Ovary (tissue), 9 donors: ENCODE data around the gene CBR3. TPM values are rescaled to one million over a fixed set of nuclear protein-coding genes. Genes with fewer than 3 reads are reported as not detected.

Experiments used
- DNase-seq, 5 donors: peaks; one replicate each; pipeline ENCODE4 v3.0.0-alpha.2; 2019 to 2020
- H3K27ac ChIP-seq, 2 donors: fragments of 200-600 bp; one replicate each; pipeline versions ENCODE4 v1.5.1 to v1.8.0; 2019 to 2022
- H3K27me3 ChIP-seq: fragments of 200-600 bp; one replicate; pipeline ENCODE4 v1.8.0; 2022
- H3K36me3 ChIP-seq: fragments of 200-600 bp; sonication (generic); one replicate; pipeline ENCODE4 v1.5.1; 2019
- H3K4me1 ChIP-seq: one replicate; pipeline ENCODE4 v1.8.1; 2013; ENCODE audit warnings: mild to moderate bottlenecking, moderate library complexity; ENCODE audit not compliant: insufficient read depth
- H3K4me3 ChIP-seq: fragments of 200-600 bp; sonication (generic); one replicate; pipeline ENCODE4 v1.5.1; 2017
- H3K9me3 ChIP-seq, 2 donors: fragments of 200-600 bp in 1 of 2; sonication (generic) in 1 of 2; one replicate each; pipeline versions ENCODE4 v1.5.1 to v1.8.1; 2013 to 2019; ENCODE audit warnings: mild to moderate bottlenecking in 1 of 2, moderate library complexity in 1 of 2
- CTCF ChIP-seq, 3 donors: fragments of 450-650 bp in 2 of 3; fragments of 200-600 bp in 1 of 3; IDR thresholded peaks; one replicate each; pipeline versions ENCODE4 v1.5.1 to v1.8.0; 2016 to 2022; ENCODE audit warnings: antibody characterized with exemption in 3 of 3, mild to moderate bottlenecking in 1 of 3
- EP300 ChIP-seq: sonication (generic); formaldehyde crosslinking; IDR thresholded peaks from one replicate; pipeline ENCODE4 v1.6.1; 2017; ENCODE audit warnings: antibody characterized with exemption
- POLR2A ChIP-seq: fragments of 450-650 bp; IDR thresholded peaks from one replicate; pipeline ENCODE4 v1.6.1; 2017; ENCODE audit warnings: antibody characterized with exemption, mild to moderate bottlenecking, moderate library complexity
- WGBS, 3 donors: extraction: QIAGEN DNeasy Blood & Tissue Kit in 1 of 3; methylation state at CpG; one replicate each; pipeline versions ENCODE4 v1.1.5 to v1.1.7; 2013 to 2017; 5-methylcytosine and 5-hydroxymethylcytosine counted together
- intact Hi-C, 4 donors: fragments of 100-400 bp; cut with DNase I; formaldehyde crosslinking; loops; one replicate each; pipeline versions ENCODE4 v1.11.0 to v1.15.1; 2022 to 2023
- polyA plus RNA-seq, 2 donors: library from polyadenylated mRNA; stranded (reverse); fragments of 200-250 nt in 1 of 2; fragments of 350-450 nt in 1 of 2; fragmentation: Illumina TruSeq in 1 of 2; extraction: RNeasy Lipid Tissue Mini Kit (QIAGEN cat#74804) in 1 of 2; gene quantifications; one replicate each; pipeline ENCODE4 v1.2.3, GENCODE V29; 2013 to 2014
- total RNA-seq, 7 donors: library from RNA; depleted of rRNA in 2 of 7; stranded (reverse); fragments of >200 nt in 2 of 7; fragmentation: NEBNext Ultra II Directional in 3 of 7; extraction: Animal tissue kit (Norgen Biotek cat#: 25700) in 3 of 7; gene quantifications; one replicate each; pipeline versions ENCODE4 v1.1.0 to v1.2.4, GENCODE V29; 2016 to 2023
- donor health status: DM: no; HTN: no; CAD: no; lungs with moderate emphysema.
- donor health status: DM: no; HTN: no; CAD: no.
- donor health status: Bipolar disorder and iron deficiency.
- donor health status: DM: yes; HTN: yes; CAD: no.
- donor health status: DM: no; HTN: no; CAD: no.
- donor health status: DM: yes; HTN: yes; CAD: no.

CBR3 gene
- total and polyA plus RNA-seq, 9 donors, result 3.5 to 22.6 (median 11.7) TPM

GRCh38 chr21:36188937-36189336 lies 54.1 kb downstream of the CBR3 start:
- no peaks in the 10 kb centered on the region for H3K4me1 ChIP-seq
- WGBS, 3 donors, result 50 to 54% (median 50%) methylated on average over 2 of the region's 2 CpGs
- H3K9me3 ChIP-seq, result no peaks in the 10 kb centered on the region
- no peak overlapping the region for H3K27ac ChIP-seq
- no peaks in the 10 kb centered on the region for H3K36me3 ChIP-seq
- intact Hi-C loops, result no loop called here
- no peak for DNase-seq
- H3K4me3 ChIP-seq, result no peak overlapping the region
- no peak for TF ChIP-seq POLR2A
- no peaks in the 10 kb centered on the region for H3K27me3 ChIP-seq

GRCh38 chr21:36190736-36191135 lies 55.9 kb downstream of the CBR3 start:
- intact Hi-C loops, result no loop called here
- H3K27me3 ChIP-seq, result no peaks in the 10 kb centered on the region
- H3K27ac ChIP-seq, result no peak overlapping the region
- H3K4me1 ChIP-seq, result no peaks in the 10 kb centered on the region
- no peaks in the 10 kb centered on the region for H3K9me3 ChIP-seq
- DNase-seq, result no peak
- no peak overlapping the region for H3K4me3 ChIP-seq
- 84 to 88% (median 87%) methylated on average over 4 of the region's 4 CpGs for WGBS, 3 donors
- no peaks in the 10 kb centered on the region for H3K36me3 ChIP-seq
- TF ChIP-seq CTCF (IDR thresholded peaks at IDR 0.05), result no peak
- TF ChIP-seq POLR2A, result no peak
- TF ChIP-seq EP300, result no peak

DNA sequence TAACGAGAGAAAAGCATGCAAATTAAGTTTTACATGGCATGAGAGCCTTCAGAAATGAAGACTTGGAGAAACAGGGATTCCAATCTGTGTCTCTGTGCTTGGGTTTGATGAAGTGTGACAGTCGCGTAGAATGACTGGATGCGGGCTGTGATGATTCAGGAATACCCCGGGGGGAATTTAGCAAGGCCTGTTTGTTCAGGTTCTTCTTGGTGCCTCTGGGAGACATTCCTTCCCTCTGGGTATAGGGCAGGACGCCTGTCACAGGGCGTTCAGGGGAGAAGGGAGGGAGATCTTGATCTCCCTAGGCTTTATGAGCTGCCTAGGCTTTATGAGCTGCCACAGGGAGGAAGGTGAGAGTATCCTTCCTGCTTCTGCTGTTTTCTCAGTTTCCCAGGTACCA lies 58.3 kb downstream of the CBR3 start:
- no peaks in the 10 kb centered on the region for H3K27me3 ChIP-seq
- intact Hi-C loops, result no loop called here
- no peaks in the 10 kb centered on the region for H3K9me3 ChIP-seq
- WGBS, 3 donors, result 86 to 90% (median 87%) methylated on average over 7 of the region's 7 CpGs
- H3K27ac ChIP-seq, result no peak overlapping the region
- H3K36me3 ChIP-seq, result no peaks in the 10 kb centered on the region
- H3K4me3 ChIP-seq, result no peak overlapping the region
- TF ChIP-seq CTCF (IDR thresholded peaks at IDR 0.05), result no peak
- TF ChIP-seq POLR2A, result no peak
- no peak for TF ChIP-seq EP300
- DNase-seq, result no peak
- H3K4me1 ChIP-seq, result no peaks in the 10 kb centered on the region

DNA sequence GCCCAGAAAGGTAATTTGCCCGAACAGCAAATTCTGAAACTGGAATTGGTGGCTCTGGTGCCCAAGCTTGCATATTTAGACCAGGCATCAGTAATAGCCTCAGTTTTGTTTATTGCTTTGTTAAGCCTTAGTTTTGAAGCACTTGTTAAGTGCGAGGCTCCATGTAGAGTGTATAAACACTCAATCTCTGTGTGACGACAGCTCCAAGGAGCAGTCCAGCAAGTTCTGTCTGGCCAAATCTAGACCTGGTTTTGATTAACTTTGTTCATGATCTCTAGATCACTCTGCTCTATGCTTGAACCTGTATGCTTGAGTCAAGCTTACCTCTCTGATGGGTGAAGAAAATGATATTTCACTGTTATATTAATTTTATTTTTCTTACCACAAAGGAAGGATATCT lies 59.1 kb downstream of the CBR3 start:
- Histone ChIP-seq H3K27ac (no peak overlapping the region), H3K4me1 (no peaks in the 10 kb centered on the region), H3K36me3 (no peaks in the 10 kb centered on the region), H3K4me3 (no peak overlapping the region), H3K27me3 (no peaks in the 10 kb centered on the region), H3K9me3 (no peaks in the 10 kb centered on the region)
- no peak for DNase-seq
- intact Hi-C loops, result no loop called here
- TF ChIP-seq POLR2A, result no peak
- TF ChIP-seq CTCF (IDR thresholded peaks at IDR 0.05), result no peak
- TF ChIP-seq EP300, result no peak
- WGBS, 3 donors, result 83 to 90% (median 85%) methylated on average over 3 of the region's 3 CpGs

- intact Hi-C loops, result no loop called here
- Histone ChIP-seq H3K27me3 (no peaks in the 10 kb centered on the region), H3K27ac (no peak overlapping the region), H3K9me3 (no peaks in the 10 kb centered on the region), H3K4me3 (no peak overlapping the region), H3K4me1 (no peaks in the 10 kb centered on the region), H3K36me3 (no peaks in the 10 kb centered on the region)
- no peak for DNase-seq
- no peak for TF ChIP-seq POLR2A
- WGBS, 3 donors, result 92 to 96% (median 95%) methylated on average over 1 of the region's 1 CpG
These were observed 60.7 kb downstream of the CBR3 start for GRCh38 chr21:36195613-36196012.

Other genes with a start within 250 kb of the CBR3 start
- gene SETD4, start 74.6 kb upstream of the CBR3 start, total RNA-seq, result 10 to 100 TPM; 12.2 to 22.9 (median 15.6) TPM
- 10 to 100 TPM; 11.6 to 18.6 TPM for gene SETD4, start 74.6 kb upstream of the CBR3 start, polyA plus RNA-seq
- 10 to 100 TPM; 29.7 to 80.6 (median 42.0) TPM for gene CBR1, start 65.1 kb upstream of the CBR3 start, total RNA-seq
- 10 to 100 TPM; 44.0 to 49.3 TPM for gene CBR1, start 65.1 kb upstream of the CBR3 start, polyA plus RNA-seq
- gene DOP1B, start 21.7 kb downstream of the CBR3 start, total RNA-seq, result 10 to 100 TPM in 3 of 7 donors, 1 to 10 TPM in 4; 4.5 to 12.5 (median 9.6) TPM
- 1 to 10 TPM; 2.3 to 4.1 TPM for gene DOP1B, start 21.7 kb downstream of the CBR3 start, polyA plus RNA-seq
- gene MORC3, start 185.1 kb downstream of the CBR3 start, total RNA-seq, result 10 to 100 TPM; 35.4 to 55.6 (median 39.1) TPM
- 10 to 100 TPM; 18.9 to 26.0 TPM for gene MORC3, start 185.1 kb downstream of the CBR3 start, polyA plus RNA-seq